HT1080 (cell line): ENCODE results near the gene SIRT5. TPM values are rescaled to one million over a fixed set of nuclear protein-coding genes. Genes with fewer than 3 reads are reported as not detected.

Experiments used
- DNase-seq: peaks from one replicate; pipeline ENCODE4 v3.0.0-alpha.2; 2015; ENCODE audit warnings: low read depth
- total RNA-seq: library from RNA; depleted of rRNA; stranded (reverse); fragments of >200 nt; shearing (Covaris generic); gene quantifications from 2 replicates; pipeline ENCODE4 v1.2.3, GENCODE V29; 2014

The SIRT5 gene
- total RNA-seq, 1 experiment from 2014 or later = 9.0 TPM

DNA sequence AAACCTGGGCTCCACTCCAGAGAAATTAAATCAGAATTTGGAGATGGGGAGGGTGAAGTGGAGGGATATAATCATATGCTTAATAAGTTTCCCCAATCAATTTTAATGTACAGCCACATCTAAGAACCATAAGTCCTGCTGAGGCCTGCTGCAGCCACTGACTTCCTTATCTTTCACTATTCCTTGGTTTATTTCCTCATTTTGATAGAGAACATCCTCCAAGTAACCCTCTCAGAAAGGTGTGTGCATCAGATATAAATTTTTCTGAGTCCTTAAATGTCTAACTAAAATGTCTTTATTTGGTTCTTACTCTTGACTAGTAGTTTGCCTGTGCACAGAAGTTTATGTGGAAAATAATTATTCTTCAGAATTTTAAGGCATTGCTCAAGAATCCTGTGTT is 23.7 kb upstream of the SIRT5 start:
- no peak for DNase-seq

DNA sequence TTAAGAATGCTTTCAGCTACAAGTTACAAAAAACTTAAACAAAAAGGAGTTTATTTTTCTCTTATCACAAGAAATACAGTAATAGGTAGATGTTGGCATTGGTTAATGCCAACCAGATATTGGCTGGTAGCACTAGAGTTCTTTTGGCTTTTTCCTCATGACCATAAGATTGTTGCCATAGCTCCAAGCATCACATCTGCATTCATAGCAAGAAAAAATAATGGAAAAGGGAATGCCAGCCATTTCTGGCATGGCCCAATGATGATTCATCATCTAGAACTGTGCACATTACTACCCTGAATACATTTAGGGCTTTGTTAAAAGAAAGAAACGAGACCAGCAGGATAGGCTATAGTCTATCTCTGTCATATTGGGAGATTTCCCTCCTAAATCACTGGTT is 20.8 kb upstream of the SIRT5 start:
- DNase-seq = peak; percentile 18

GRCh38 chr6:13554929-13555333 is 19.5 kb upstream of the SIRT5 start:
- peak; percentile 83 for DNase-seq

- no peak for DNase-seq
Observed at GRCh38 chr6:13557841-13558240, 16.6 kb upstream of the SIRT5 start.

DNA sequence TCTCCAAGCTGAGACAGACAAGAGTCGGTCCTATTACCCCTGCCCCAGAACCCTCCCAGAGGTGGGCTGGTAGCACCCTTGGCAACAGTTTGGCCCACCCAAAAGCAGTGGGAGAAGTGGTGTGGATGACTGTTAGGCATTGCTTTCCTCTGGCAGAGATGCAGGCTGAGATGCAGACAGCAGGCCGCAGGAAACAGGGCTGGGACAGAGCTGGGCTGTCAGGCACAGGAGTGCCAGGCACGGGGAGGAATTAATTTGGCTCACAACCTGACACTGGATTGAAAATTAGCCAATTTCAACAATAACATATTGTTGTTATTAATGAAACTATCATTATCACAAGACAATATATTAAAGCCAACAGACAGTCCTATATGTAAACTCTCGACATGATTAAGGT is 15.7 kb upstream of the SIRT5 start:
- DNase-seq = no peak

DNA sequence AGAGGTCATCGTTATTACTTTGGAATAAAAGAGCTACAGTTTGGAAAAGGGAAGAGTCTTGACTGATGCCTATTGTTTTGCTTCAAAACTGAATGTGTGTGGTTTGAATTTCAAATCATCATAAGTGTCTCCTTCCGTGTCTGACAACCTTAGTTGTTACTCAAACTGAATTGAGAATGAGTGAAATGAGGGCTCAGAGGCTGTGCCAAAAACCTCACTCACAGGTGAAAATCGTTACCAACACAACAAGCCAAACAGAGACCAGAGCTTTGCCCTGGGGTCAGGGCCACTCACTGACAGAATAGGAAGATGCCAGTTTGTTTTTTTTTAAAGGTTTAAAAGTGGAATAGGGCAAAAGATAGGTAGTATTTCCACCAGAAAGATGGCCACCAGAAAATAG is 15.2 kb upstream of the SIRT5 start:
- peak; percentile 45 for DNase-seq

- DNase-seq = no peak
Observed at GRCh38 chr6:13559968-13560650, 14.3 kb upstream of the SIRT5 start.

DNA sequence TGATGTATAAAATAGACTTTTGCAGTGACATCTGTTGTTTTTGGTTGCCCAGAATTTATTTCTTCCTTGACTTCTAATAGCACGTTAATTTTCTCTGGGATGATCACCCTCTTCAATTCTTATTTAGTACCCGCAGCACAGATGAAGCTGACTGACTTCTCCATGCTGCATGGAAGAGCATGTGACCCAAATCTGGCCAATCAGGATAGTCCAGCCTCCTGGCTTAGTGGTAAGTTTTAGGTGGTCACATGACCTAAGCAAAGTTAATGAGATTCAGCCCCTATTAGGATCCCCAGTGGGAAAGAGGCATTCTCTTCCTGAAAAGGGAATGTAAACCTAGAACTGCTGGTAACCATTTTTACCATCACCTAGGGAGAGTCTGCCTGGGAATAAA is 13.8 kb upstream of the SIRT5 start:
- DNase-seq = no peak

DNA sequence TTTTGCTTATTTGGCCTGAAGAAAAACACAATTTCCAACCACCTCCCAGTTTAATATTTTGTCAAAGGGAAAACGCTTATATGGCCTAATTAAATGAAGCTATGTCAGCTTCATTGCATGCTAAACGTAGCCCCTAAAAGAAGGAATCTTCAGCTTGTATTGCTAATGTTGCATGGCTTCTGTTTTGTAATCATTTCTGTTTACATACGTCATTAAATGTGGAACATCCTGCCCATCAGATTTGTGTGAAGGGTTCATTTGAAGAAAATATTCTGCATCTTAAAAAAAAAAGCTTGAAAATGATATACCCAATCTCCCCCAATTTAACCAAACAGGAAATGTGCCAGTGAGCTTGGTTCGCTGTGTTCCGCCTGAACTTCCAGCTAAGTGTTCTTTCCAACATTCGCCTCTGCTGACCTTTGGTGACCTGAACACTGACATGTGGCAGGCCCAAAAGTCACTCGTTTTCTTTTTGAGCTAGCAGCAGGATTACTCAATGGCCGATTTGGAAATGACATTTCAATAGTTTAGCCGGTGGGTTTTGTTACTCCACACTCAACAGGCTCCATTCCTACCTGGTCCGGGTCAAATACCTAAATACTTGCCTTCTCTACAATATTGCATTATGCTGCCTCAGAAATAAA is 12.7 kb upstream of the SIRT5 start:
- DNase-seq = no peak

- DNase-seq = no peak
Observed at GRCh38 chr6:13563009-13563408, 11.4 kb upstream of the SIRT5 start.

DNA sequence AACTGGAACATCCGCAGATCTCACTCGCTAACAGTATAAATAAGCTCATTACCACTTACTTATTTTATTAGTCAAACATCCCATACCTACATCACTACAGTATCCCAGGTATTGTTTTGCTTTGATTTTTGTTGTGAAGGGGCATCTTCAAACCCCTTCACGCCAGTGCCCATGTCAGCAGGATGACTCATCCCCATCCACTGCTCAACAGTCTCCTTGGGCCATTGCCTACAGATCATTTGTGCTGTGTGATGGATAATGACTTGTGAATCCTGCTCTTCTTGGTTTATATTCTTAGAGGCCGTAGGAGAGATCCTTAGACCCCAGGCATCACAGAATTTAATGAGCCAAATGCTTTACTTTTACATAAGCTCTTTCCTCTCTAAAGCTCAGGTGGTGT is 8.5 kb upstream of the SIRT5 start:
- DNase-seq = no peak

- no peak for DNase-seq
Observed at GRCh38 chr6:13566500-13566899, 7.9 kb upstream of the SIRT5 start.

DNA sequence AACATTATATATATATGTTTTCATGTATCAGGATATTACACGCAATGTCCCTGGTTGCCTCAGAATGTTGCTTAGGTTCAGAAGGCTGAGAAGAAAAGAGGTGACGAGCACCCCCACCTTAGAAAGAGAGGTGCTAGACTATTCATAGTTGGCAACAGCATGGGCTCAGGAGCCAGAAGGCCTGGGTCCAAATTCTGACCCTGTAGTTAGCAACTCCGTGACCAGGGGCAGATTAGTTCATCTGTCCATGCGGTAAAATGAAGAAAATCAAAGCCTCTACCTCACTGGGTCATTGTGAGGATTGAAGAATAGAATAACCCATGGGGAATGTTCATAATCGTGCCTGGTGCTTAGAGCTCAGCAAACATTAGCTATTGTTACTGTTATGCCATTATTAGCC is 5.4 kb upstream of the SIRT5 start:
- no peak for DNase-seq

GRCh38 chr6:13572240-13572639 is 2.2 kb upstream of the SIRT5 start:
- DNase-seq = no peak

- DNase-seq = no peak
Observed at GRCh38 chr6:13572951-13573654, 1.3 kb upstream of the SIRT5 start.

GRCh38 chr6:13573669-13574110 is 711 bp upstream of the SIRT5 start:
- peak; percentile 51 for DNase-seq

- DNase-seq = peak; percentile 92
Observed at GRCh38 chr6:13574149-13574570, 241 bp upstream of the SIRT5 start.

DNA sequence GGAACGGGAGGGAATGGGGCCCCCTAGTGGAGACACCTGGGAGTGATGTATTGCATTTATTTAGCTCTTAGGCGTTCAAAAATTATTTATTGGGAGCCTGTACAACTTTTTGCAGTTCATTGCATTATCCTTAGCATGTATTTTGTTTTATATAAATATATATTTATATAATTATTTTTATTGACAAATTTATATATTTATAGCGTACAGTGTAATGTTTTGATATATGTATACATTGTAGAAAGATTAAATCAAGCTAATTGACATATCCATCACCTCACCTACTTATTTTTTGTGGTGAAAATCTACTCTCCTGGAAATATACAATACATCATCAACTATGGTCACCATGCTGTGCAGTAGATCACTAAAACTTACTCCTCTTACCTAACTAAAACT is 975 bp downstream of the SIRT5 start:
- DNase-seq = no peak

DNA sequence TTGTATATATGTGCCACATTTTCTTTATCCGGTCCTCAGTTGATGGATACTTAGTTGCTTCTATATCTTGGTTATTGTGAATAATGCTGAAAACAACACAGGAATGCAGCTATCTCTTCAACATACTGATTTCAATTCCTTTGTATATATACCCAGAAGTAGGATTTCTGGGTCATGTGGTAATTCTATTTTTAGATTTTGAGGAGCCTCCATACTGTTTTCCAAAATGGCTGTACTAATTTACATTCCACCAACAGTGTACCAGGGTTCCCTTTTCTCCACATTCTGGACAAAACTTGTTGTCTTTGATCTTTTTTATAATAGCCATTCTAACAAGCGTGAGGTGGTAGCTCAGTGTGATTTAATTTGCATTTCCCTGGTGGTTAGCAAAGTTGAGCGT is 1.6 kb downstream of the SIRT5 start:
- no peak for DNase-seq

DNA sequence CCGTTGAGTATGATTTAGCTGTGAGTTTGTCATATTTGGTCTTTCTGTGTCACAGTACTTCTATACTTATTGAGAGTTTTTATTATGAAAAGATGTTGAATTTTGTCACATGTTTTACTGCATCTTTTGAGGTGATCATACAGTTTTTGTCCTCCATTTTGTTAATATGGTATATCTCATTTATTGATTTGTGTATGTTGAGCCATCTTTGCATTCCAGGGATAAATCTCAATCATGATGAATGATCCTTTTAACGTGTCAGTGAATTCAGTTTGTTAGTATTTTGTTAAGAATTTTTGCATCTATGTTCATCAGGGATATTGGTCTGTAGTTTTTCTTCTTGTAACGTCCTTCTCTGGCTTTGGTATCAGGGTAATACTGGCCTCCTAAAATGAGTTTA is 3.5 kb downstream of the SIRT5 start:
- no peak for DNase-seq

GRCh38 chr6:13579911-13580310 is 5.5 kb downstream of the SIRT5 start:
- DNase-seq = no peak

DNA sequence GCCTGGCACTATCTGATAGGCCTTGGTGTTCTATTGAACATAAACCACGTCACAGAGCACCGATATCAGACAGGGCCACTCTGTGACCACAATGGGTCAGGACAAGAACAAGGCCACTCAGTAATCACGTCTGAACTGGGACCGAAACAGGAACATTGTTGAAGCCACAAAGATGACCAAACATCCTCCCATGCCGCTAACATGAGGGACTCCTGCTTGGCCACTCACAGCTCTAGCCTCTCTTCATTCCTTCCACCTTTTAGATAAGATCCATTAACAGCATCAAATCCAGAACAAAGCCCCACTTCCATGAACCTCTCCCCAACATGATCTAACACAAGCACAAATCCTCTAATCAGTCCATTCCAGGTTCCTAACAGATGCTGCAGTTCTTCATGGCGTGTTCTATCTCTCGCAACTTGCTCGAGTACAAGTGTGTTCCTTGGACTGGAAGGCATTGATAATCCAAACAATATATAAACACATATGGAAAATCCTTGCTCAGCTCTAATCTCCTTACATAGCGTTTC is 7.4 kb downstream of the SIRT5 start:
- no peak for DNase-seq
